ENCODE data around the gene HOXB8.

The HOXB8 gene

GRCh38 chr17:48624544-48625494, 9.7 kb upstream of the HOXB8 start:
- DNase-seq (ENCODE audit: low read depth in 1 of 2, low spot score in 1 of 2), result no peak

- DNase-seq (ENCODE audit: low read depth in 1 of 2, low spot score in 1 of 2), result no peak
Measured at GRCh38 chr17:48624118-48624517, 9.0 kb upstream of the HOXB8 start.

GRCh38 chr17:48623583-48623982, 8.5 kb upstream of the HOXB8 start:
- DNase-seq (ENCODE audit: low read depth in 1 of 2, low spot score in 1 of 2), result no peak

DNA sequence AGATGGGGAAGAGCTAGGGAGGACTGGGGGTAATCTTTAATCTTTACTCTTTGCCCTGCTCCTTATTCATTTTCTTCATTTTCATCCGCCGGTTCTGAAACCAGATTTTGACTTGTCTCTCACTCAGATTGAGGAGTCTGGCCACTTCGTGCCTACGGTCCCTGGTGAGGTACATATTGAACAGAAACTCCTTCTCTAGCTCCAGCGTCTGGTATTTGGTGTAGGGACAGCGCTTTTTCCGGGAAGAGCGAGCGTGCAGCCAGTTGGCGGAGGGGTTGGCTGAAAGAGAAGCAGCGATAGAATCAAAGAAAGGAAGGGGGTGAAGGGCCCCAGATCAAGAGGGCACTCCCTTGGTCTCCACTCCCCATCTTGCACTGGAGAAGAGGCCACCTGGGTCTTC, 7.8 kb upstream of the HOXB8 start:
- no peak for DNase-seq (ENCODE audit: low read depth in 1 of 2, low spot score in 1 of 2)

DNA sequence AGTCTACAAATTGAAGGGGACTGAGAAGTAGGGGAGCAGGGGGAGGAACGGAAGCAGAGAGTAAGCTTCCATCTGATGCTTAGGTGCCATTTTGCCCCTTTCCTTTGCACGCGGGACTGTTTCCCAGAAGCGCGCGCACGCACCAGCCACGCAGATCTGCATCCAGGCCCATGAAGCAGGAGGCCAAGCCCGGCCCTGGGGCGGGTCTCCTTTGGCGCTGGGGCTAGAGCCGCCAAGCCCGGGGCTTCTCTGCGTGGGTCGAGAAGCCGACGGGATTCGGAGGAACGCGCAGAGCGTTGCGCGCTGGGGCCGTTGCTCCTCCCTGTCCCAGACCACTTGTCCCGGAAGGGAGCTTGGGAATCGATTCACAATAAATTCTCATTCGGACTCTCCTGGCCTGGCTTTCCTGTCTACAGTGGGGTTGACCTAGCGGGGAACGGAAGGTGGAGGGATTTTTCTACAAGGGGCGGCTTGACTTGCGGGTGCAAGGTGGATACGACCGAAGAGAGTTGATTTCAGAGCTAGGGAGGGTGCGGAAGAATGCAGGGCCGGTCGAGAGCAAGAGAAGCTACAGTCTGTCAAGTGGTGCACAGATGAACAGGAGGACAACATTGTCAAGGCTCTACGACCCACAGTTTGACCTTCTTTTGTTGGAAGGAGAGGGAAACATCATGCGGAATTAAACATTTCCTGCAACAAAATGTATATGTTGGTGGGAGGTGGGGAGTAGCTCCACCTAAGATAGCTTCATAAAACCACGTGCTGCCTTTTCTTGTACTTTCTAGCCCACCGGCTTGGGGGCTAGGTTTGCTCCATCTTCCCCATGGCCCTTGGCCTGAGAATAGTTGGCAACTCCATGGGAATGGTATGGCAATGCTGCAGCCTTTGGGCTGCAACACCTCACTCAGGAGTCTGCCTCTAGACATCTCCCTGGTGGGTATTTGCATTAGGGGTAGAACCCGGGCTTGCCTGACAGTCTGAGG, 6.6 kb upstream of the HOXB8 start:
- no peak for DNase-seq (ENCODE audit: low read depth in 1 of 2, low spot score in 1 of 2)

DNA sequence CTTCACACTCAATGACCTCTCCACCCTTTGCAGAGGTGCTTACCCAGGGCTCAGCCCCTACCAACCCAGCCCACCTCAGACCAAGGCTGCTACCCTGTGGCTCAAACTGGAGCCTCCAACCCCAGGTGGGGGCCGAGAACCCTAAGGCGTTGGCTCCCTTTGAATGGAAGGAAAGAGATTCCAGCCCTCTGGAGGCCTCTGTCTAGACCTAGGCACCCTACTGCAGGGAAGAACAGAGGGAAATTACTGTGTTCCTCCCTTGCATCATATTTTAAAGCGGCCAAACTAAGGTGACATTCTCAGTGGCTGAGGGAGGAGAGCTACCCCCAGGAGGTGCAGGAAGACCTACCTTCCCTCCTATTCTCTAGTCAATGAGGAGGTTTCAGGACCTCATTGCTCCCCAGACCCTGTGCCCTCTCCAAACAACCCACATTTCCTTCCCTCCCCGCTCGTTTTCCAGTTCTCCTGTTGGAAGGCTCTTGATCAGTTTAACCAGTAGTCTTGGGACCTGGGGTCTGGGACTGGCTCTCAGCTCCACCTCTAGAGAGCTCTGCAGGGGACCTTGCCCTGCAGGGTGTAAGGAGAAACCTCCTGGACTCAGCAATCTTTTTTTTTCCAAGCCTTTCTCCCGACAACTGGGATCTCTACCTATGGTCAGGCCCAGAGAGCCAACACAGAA, 5.5 kb upstream of the HOXB8 start:
- no peak for DNase-seq (ENCODE audit: low read depth in 1 of 2, low spot score in 1 of 2)

DNA sequence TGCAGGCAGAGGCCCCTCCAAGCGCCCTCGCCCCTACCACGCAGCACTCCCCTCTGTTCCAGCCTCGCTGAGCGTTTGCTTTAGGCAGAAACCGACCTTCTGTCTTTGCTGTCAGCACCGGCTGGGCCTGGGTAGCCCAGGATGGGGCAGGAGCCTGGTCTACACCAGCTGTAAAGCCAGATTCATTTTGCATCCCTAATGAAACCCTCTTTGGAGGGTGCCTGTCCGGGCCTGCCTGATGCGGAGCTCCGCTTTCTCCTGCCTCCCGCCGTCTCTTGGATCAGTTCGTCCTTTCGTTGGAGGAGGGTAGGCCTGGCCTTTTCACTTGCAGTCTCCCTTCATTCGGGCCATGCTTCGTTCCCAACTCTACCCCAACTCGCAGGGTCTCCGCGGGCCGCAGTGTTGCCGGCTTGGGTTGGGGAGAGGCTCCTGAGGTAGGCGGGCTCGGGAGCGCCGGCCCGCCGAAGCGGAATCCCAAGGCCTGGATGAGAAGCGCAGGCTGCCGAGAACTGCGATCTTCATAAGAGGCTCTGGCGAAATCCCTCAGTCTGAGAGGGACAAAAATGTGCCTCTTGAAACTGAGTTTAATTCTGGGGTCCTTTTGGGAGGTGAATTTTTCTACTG, 4.8 kb upstream of the HOXB8 start:
- no peak for DNase-seq (ENCODE audit: low read depth in 1 of 2, low spot score in 1 of 2)

- peak; percentile 66 to 75 for DNase-seq (ENCODE audit: low read depth in 1 of 2, low spot score in 1 of 2)
Measured at GRCh38 chr17:48618256-48618896, 3.3 kb upstream of the HOXB8 start.

GRCh38 chr17:48617471-48618255, 2.6 kb upstream of the HOXB8 start:
- no peak for DNase-seq (ENCODE audit: low read depth in 1 of 2, low spot score in 1 of 2)

DNA sequence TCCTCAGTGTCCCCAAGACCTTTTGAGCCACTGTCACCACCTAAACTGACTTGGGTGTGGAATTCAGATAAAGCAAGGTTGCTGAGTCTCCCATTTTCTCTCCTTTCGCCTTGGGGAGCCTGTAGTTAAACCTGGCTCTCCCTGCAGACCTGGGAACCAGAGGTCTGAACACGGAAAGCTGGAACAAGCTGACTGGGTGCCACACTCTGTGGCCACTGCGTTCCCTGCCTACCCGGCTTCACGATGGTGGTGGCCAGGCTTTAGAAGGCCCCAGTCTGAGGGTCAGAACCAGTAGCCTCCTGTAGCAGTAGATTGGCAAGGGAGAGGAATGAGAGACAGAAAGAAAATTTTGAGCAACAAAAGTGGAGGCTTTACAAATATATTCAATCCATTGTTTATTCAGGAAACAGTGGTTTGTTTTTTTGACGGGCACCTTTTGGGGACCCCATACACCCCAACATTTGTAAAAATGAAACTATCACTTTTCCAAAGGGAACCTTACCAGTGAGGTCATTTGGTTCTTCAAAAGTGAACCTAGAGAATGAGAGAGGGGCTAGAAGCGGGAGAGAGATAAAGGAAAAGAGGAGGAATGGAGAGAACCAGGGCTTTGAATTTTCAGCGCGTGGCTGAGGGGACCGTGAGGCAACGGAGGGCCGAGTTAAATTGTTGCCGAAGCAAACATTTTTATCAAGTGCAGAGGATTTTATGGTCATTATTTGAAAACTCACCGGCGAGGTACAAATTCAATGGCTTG, 1.8 kb upstream of the HOXB8 start:
- no peak for DNase-seq (ENCODE audit: low read depth in 1 of 2, low spot score in 1 of 2)

DNA sequence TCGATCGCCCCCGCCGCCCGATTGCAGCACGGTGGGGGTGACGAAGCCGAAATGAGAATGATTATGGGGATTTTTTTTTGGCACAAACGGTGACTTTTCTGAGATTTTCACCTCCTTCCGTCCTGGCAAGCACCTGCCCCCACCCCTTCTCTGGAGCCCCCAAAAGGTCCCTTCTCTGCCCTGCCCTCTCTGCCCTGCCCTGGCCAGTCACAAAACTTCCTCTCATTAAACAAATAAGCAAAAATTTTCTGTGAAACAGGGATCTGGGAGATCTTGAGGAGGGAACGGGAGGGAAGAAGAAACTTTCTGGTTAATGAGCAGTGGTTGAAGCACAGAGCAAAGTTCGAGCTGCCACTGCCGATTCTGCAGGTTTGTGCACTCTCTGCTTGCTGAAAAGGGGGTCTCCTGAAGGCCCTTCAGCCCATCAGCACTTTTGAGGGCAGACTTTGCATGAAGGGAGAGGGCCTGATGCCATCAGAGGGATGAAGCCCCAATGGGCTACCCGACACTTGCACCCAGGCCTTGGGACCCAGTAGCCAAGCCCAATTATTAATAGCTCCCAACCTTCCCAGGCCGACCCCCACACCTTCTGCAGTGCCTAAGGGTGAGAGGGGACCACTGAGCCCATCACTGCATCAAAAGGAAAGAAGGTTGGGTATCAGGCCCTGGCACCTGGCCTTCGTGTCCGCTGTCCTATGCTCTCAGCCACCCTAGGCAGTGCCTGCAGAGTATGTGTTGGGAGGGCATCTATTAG, 1.0 kb upstream of the HOXB8 start:
- no peak for DNase-seq (ENCODE audit: low read depth in 1 of 2, low spot score in 1 of 2)

- no peak for DNase-seq (ENCODE audit: low read depth in 1 of 2, low spot score in 1 of 2)
Measured at GRCh38 chr17:48613862-48614694, 1.0 kb downstream of the HOXB8 start.

GRCh38 chr17:48612854-48613691, 2.0 kb downstream of the HOXB8 start:
- no peak for DNase-seq (ENCODE audit: low read depth in 1 of 2, low spot score in 1 of 2)

GRCh38 chr17:48612456-48612853, 2.6 kb downstream of the HOXB8 start:
- DNase-seq (ENCODE audit: low read depth in 1 of 2, low spot score in 1 of 2), result no peak

DNA sequence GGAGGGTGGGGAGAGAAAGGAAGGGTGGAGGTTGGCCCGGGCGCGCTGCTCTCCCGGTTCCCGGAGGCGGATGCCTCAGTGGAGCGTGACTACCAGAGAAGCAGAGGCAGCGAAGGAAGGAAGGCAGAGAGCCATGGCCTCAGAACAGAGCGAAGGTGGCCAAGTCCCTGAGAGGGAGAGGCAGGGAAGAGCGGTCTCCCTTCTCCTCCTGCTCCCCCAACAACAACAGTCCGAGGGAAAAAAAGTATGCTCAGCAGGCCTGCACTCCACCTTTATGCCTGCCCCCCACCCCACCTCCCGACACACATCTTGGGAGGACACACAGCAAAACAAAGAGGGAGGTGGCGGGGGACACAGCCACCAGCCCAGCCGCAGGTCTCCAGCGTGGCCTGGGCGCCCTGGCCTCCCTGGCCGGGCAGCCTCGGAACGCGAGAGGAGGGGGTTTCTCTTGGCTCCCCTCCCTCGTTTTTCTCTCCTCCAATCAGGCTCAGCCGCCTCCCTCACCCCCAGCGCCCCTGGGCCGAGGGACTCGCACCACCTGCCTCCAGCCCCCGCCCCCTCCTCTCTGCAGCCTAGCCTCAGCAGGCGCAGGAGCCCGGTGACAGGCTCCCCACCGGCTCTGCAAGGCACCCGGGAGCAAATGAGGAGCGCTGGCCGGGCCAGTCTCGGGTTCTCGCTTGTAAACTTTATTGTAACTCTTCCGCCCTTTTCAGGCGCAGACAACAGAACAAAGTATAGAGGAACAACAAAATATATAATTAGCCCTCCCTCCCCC, 3.2 kb downstream of the HOXB8 start:
- no peak for DNase-seq (ENCODE audit: low read depth in 1 of 2, low spot score in 1 of 2)

- DNase-seq (ENCODE audit: low read depth in 1 of 2, low spot score in 1 of 2), result no peak
Measured at GRCh38 chr17:48611213-48611612, 3.9 kb downstream of the HOXB8 start.
